ENCODE measurements around the gene AVEN.

AVEN gene, protein sequence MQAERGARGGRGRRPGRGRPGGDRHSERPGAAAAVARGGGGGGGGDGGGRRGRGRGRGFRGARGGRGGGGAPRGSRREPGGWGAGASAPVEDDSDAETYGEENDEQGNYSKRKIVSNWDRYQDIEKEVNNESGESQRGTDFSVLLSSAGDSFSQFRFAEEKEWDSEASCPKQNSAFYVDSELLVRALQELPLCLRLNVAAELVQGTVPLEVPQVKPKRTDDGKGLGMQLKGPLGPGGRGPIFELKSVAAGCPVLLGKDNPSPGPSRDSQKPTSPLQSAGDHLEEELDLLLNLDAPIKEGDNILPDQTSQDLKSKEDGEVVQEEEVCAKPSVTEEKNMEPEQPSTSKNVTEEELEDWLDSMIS

DNA sequence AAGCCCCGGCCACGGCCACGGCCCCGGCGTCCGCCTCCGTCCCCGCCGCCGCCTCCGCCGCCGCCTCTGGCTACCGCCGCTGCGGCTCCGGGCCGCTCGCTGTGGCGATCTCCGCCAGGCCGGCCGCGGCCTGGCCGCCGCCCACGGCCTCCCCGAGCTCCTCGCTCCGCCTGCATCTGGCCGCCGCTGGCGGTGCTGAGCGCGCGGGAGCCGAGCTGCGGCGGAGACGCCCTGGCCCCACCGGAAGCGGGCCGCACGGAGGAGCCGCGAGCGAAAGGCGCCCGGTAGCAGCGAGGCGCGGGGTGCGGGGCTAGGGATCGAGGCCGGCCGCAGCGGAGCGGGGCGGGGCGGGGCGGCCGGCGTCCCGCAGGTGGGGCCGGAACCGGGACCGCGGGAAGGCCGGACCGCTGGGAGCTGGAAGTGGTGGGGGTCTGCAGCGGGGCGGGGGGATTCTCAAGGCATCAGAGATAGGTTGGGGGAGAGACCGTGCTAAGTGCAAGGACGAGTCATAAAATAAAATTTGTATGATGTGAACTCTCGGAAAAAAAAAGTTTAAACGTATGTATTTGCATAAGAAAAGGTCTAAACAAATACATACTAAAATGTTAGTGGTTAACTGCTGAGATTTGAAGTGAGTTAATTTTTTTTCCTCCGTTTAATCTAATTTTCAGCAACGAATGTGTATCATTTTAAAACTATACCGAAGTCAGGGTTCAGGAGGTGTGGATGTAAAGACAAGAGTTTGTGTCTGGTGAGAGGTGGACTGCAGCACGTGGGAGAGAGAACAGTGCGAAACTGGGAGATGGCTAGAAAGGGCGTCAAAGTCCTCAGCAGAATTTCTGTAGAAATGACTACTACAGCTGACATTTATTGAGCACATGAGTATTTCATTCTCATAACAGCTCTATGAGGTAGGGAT lies at the start of gene AVEN:
AVEN (minus strand) TSS at position 334 of the 919 bp plus-strand sequence; CDS start at position 176, 158 bp downstream.
- H3K4me3 ChIP-seq (ENCODE audit: low read length) = peak within 1 kb of the TSS; percentile 79
- peak within 1 kb of the TSS; percentile 84 for H2AFZ ChIP-seq (ENCODE audit: low read length)
- H3K36me3 ChIP-seq (replicated peaks; ENCODE audit: insufficient read depth, low read length) = no peaks in the 10 kb centered on the region
- H3K79me2 ChIP-seq (ENCODE audit: low read length) = peaks cover 36% of the 10 kb centered on the region
- H4K20me1 ChIP-seq (ENCODE audit: insufficient read depth, low read length) = no peaks in the 10 kb centered on the region
- H3K9me3 ChIP-seq (replicated peaks; ENCODE audit: insufficient read depth, low read length) = no peaks in the 10 kb centered on the region
- peak within 1 kb of the TSS; percentile 85 for H3K9ac ChIP-seq (ENCODE audit: low read length)
- H3K4me2 ChIP-seq (ENCODE audit: low read depth, low read length) = peak within 1 kb of the TSS; percentile 79
- TF ChIP-seq, protein P1, sequence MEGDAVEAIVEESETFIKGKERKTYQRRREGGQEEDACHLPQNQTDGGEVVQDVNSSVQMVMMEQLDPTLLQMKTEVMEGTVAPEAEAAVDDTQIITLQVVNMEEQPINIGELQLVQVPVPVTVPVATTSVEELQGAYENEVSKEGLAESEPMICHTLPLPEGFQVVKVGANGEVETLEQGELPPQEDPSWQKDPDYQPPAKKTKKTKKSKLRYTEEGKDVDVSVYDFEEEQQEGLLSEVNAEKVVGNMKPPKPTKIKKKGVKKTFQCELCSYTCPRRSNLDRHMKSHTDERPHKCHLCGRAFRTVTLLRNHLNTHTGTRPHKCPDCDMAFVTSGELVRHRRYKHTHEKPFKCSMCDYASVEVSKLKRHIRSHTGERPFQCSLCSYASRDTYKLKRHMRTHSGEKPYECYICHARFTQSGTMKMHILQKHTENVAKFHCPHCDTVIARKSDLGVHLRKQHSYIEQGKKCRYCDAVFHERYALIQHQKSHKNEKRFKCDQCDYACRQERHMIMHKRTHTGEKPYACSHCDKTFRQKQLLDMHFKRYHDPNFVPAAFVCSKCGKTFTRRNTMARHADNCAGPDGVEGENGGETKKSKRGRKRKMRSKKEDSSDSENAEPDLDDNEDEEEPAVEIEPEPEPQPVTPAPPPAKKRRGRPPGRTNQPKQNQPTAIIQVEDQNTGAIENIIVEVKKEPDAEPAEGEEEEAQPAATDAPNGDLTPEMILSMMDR (IDR thresholded peaks at IDR 0.05; ENCODE audit: low read length) = no peak
- TF ChIP-seq EZH2phosphoT487 (IDR thresholded peaks at IDR 0.05; ENCODE audit: low read length) = no peak
- TF ChIP-seq EZH2 (optimal IDR thresholded peaks at IDR 0.05; ENCODE audit: low read depth, low read length) = no peak
- H3K27me3 ChIP-seq (replicated peaks; ENCODE audit: insufficient read depth, low read length) = no peaks in the 10 kb centered on the region
- peak; percentile 70 for DNase-seq
- H3K27ac ChIP-seq (ENCODE audit: low read length) = peak within 1 kb of the TSS; percentile 87
- H3F3A ChIP-seq (ENCODE audit: insufficient read depth, low read length) = peaks cover 21% of the 10 kb centered on the region
- no peaks in the 10 kb centered on the region for H3K9me2 ChIP-seq (replicated peaks; ENCODE audit: insufficient read depth, low read length)
- peaks cover 21% of the 10 kb centered on the region for H3K4me1 ChIP-seq (ENCODE audit: low read length)

DNA sequence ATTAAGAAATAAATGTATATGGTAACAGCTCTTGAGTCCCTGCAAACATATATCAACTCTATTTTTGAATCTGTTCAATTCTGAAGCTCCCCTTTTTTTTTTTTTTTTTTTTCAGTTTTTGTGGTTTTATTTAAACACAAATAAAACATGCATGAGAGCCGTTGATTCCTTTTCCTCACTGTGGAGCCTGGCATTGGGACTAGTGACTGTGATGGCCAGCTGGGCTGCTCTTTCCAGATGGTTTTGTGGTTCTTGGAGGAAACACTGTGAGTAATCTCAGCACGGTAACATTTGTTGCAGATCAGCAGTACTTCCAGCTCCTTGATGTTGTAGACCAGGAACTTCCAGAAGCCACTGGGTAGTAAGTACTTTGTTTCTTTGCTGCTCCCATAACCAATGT lies 46.7 kb upstream of the AVEN start:
- Histone ChIP-seq H3K4me2 (ENCODE audit: low read depth, low read length) (no peak overlapping the region), H3K4me3 (ENCODE audit: low read length) (no peak overlapping the region), H2AFZ (ENCODE audit: low read length) (no peak overlapping the region), H3F3A (ENCODE audit: insufficient read depth, low read length) (0 out of 2 replicates have a peak, but pooled peaks cover 4% of the 10 kb centered on the region), H3K4me1 (ENCODE audit: low read length) (peaks cover 9% of the 10 kb centered on the region; the same call in 1 of the 2 replicates), H3K9me3 (replicated peaks; ENCODE audit: insufficient read depth, low read length) (no peaks in the 10 kb centered on the region), H3K79me2 (ENCODE audit: low read length) (peaks cover 10% of the 10 kb centered on the region; the same call in 1 of the 2 replicates), H4K20me1 (ENCODE audit: insufficient read depth, low read length) (no peaks in the 10 kb centered on the region), H3K36me3 (replicated peaks; ENCODE audit: insufficient read depth, low read length) (peaks cover 2% of the 10 kb centered on the region; the same call in 1 of the 2 replicates), H3K9ac (ENCODE audit: low read length) (no peak overlapping the region), H3K27ac (ENCODE audit: low read length) (no peak overlapping the region), H3K9me2 (replicated peaks; ENCODE audit: insufficient read depth, low read length) (no peaks in the 10 kb centered on the region), H3K27me3 (replicated peaks; ENCODE audit: insufficient read depth, low read length) (no peaks in the 10 kb centered on the region)
- no peak for TF ChIP-seq EZH2phosphoT487 (IDR thresholded peaks at IDR 0.05; ENCODE audit: low read length)
- TF ChIP-seq EZH2 (optimal IDR thresholded peaks at IDR 0.05; ENCODE audit: low read depth, low read length) = no peak
- TF ChIP-seq, protein P1 (IDR thresholded peaks at IDR 0.05; ENCODE audit: low read length) = no peak
- DNase-seq = no peak

DNA sequence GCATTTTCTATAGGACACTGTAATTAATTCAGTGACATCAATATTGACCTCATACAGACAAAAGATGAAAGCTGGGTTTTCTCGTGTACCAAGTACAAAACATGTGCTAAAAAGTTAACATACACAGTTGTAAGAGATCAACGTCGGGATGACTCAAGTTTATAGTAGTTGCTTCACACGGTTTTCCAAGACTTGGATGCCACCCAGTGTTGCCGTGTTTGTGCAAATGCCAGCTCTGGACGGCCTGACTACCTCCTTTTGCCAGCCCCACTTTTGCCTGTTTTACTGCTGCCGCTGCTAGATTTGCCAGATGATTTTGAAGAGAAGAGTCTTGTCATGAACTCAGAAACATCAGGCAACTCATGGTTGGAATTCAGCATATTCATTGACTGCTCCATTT lies 45.1 kb upstream of the AVEN start:
- H3K4me2 ChIP-seq (ENCODE audit: low read depth, low read length) = no peak overlapping the region
- H3F3A ChIP-seq (ENCODE audit: insufficient read depth, low read length) = no peaks in the 10 kb centered on the region
- no peaks in the 10 kb centered on the region for H4K20me1 ChIP-seq (ENCODE audit: insufficient read depth, low read length)
- no peak overlapping the region for H3K4me3 ChIP-seq (ENCODE audit: low read length)
- no peak overlapping the region for H2AFZ ChIP-seq (ENCODE audit: low read length)
- no peak overlapping the region for H3K27ac ChIP-seq (ENCODE audit: low read length)
- H3K9me3 ChIP-seq (replicated peaks; ENCODE audit: insufficient read depth, low read length) = no peaks in the 10 kb centered on the region
- H3K9ac ChIP-seq (ENCODE audit: low read length) = no peak overlapping the region
- no peak for DNase-seq
- no peak for TF ChIP-seq EZH2phosphoT487 (IDR thresholded peaks at IDR 0.05; ENCODE audit: low read length)
- TF ChIP-seq, protein P1 (IDR thresholded peaks at IDR 0.05; ENCODE audit: low read length) = no peak
- no peak for TF ChIP-seq EZH2 (optimal IDR thresholded peaks at IDR 0.05; ENCODE audit: low read depth, low read length)
- no peaks in the 10 kb centered on the region for H3K27me3 ChIP-seq (replicated peaks; ENCODE audit: insufficient read depth, low read length)
- H3K36me3 ChIP-seq (replicated peaks; ENCODE audit: insufficient read depth, low read length) = peaks cover 2% of the 10 kb centered on the region; the same call in 1 of the 2 replicates
- H3K4me1 ChIP-seq (ENCODE audit: low read length) = no peaks in the 10 kb centered on the region
- no peaks in the 10 kb centered on the region for H3K9me2 ChIP-seq (replicated peaks; ENCODE audit: insufficient read depth, low read length)
- 0 out of 2 replicates have a peak, but pooled peaks cover 5% of the 10 kb centered on the region for H3K79me2 ChIP-seq (ENCODE audit: low read length)
